ENCODE data around the gene PROCR.
A peak's percentile ranks its signal among the peaks of the same experiment; 100 is the strongest.
"Not testable (repeated sequence)": the region's sequence is repeated elsewhere in the genome, so short reads cannot be mapped to it uniquely, and the experiment has no call there.

PROCR gene

GRCh38 chr20:35165221-35166185 lies 6.4 kb upstream of the PROCR start:
- DNase-seq: no peak

- DNase-seq: no peak
Measured at GRCh38 chr20:35166242-35166830, 5.5 kb upstream of the PROCR start.

- no peak for DNase-seq
Measured at GRCh38 chr20:35167787-35168186, 4.1 kb upstream of the PROCR start.

- DNase-seq: not testable (repeated sequence)
Measured at GRCh38 chr20:35168701-35169409, 3.0 kb upstream of the PROCR start.

GRCh38 chr20:35171438-35171752 lies 477 bp upstream of the PROCR start:
- DNase-seq: no peak

DNA sequence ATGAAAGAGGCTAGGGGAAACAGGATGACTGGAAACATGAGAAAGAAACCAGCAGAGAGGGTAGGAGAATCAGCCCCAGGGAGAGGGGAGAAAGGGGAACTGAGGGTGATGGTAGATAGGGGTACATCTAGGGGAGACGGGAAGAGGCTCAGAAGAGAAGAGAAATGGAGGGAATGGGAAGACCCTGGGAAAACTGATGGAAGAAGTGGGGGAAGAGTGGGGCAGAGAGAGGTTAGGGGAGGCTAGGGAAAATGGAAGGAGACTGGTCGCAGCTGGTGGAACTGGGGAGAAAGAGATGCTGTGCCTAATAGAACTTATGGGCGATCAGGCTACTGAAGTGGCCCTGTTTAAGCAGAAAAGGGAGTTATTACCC lies 548 bp downstream of the PROCR start:
- no peak for DNase-seq

GRCh38 chr20:35173576-35174192 lies 1.8 kb downstream of the PROCR start:
- no peak for DNase-seq

DNA sequence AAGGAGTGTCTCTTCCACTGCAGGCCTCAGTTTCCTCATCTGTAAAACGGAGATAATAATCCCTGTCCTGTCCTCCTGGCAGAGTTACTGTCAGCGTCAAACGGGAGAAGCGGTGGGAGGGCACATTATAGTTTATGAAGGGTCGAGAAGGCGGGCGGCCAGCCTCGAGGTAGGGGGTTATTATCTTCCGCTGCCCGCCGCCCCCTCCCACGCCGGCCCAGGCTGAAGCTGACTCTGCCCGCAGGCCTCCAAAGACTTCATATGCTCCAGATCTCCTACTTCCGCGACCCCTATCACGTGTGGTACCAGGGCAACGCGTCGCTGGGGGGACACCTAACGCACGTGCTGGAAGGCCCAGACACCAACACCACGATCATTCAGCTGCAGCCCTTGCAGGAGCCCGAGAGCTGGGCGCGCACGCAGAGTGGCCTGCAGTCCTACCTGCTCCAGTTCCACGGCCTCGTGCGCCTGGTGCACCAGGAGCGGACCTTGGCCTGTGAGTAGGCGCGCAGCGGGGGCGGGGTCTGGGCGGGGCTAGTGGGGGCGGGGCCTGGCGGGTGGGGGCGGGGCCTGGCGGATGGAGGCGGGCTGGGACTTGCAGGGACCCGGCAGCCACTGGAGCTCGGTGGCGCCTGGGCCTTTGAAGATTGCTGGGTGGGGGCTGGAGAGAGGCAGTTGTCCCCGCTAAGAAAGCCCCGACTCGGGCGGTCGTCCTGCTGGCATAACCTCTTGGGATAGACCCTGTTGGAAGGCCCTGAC lies 2.8 kb downstream of the PROCR start:
- DNase-seq: peak; percentile 69

GRCh38 chr20:35176132-35176531 lies 4.3 kb downstream of the PROCR start:
- DNase-seq: no peak

DNA sequence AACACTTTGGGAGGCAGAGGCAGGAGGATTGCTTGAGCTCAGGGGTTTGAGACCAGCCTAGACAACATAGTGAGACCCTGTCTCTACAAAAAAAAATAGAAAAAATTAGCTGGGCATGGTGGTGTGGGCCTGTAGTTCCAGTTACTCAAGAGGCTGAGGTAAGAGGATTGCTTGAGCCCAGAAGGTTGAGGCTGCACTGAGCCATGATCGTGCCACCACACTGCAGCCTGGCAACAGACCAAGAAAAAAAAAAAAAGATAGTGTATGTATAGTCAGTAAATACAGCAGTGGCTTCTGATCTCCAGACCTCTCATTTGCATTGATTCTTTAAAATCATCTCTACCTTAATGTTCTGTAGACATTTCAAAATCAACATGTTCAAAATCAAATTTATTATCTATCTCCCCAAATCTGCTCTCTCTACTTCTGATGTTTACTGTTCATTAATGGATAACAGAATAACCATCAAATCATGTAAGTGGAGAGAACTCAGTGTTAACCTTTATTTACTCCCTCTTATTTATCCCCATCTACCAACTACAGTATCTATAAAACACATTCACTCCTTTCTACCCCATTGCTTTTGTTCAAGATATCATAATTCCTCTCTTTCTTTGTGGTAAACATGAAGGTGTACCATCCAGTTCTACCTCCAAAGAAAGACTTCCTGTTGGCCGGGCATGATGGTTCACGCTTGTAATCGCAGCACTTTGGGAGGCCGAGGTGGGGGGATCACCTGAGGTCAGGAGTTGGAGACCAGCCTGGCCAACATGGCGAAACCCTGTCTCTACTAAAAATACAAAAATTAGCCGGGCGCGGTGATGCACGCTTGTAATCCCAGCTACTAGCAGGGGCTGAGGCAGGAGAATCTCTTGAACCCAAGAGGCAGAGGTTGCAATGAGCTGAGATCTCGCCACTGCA lies 7.7 kb downstream of the PROCR start:
- no peak for DNase-seq

DNA sequence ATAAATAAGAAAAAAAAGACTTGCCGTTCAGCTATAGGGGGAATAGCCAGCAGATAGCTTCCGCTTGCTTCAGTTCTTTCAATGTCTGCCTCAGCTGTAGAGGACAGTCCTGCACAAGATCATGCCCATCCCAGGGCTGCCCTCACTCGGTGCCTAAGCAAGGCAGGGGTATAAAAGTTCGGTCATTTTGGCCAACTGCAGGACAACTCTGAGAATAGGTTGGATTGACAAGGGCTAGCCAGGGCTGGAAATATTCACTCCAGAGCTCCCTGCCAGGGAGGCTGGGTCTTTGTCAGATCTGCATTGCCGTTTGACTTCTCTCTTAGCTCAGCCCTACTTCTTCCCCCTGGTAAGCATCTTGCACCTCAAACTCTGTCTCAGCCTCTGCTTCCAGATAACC lies 8.4 kb downstream of the PROCR start:
- DNase-seq: no peak

GRCh38 chr20:35181731-35182130 lies 9.9 kb downstream of the PROCR start:
- no peak for DNase-seq

DNA sequence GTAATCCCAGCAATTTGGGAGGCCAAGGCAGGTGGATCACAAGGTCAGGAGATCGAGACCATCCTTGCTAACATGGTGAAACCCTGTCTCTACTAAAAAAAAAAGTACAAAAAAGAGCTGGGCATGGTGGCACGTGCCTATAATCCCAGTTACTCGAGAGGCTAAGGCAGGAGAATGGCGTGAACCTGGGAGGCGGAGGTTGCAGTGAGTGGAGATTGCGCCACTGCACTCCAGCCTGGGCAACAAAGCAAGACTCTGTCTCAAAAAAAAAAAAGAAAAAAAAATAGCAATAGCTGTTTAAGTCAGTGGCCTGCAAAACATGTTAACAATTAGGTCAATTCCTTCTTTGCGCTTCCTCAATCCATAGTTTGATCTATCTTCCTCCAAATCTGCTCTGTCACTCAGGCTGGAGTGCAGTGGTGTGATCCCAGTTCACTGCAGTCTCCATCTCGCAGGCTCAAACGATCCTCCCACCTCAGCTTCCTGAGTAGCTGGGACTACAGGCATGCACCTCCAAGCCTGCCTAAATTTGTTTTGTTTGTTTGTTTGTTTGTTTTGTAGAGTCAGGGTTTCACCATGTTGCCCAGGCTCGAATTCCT lies 14.9 kb downstream of the PROCR start:
- not testable (repeated sequence) for DNase-seq

DNA sequence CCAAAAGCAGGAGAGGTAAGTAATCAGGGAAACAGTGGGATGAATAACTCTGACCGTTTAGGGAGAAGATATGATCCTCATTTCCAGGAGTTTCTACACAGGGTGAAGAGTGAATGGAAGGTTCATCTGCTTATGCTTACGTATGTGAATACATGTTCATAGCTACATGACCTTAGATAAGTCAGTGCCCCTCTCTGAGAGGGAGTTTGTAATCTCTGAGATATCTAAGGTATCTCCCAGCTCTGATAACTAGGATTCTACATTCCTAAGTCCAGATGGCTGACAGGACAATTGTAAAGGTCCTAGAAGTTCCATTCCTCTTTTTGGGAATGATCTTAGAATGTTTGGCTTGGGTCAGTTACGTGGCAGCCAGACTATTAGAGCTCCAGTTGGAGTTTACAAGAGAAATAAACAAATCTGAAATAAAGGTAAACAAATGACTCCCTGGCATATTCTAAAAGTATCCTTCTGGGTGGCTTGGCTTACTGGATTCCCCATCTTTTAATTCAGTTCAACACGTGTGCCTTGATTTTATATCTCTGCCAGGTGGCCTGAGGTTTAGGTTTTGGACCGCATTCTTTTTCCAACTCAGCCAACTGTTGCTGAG lies 15.8 kb downstream of the PROCR start:
- no peak for DNase-seq

DNA sequence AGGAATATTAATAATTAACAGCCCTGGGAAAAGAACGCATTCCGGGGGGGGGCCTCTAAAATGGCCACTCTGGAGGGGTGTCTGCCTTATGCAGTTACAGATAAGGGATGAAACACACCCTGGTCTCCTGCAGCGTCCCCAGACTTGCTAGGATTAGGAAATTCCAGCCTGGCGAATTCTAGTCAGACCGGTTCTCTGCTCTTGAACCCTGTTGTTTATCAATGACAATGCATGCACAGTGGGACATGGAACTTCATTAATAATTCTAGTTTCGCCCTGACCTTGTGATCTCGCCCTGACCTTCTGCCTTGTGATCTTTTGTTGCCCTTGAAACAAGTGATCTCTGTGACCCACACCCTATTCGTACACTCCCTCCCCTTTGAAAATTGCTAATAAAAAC lies 17.4 kb downstream of the PROCR start:
- DNase-seq: not testable (repeated sequence)

- DNase-seq: no peak
Measured at GRCh38 chr20:35190556-35190955, 18.7 kb downstream of the PROCR start.

GRCh38 chr20:35191419-35192117 lies 19.7 kb downstream of the PROCR start:
- DNase-seq: no peak

DNA sequence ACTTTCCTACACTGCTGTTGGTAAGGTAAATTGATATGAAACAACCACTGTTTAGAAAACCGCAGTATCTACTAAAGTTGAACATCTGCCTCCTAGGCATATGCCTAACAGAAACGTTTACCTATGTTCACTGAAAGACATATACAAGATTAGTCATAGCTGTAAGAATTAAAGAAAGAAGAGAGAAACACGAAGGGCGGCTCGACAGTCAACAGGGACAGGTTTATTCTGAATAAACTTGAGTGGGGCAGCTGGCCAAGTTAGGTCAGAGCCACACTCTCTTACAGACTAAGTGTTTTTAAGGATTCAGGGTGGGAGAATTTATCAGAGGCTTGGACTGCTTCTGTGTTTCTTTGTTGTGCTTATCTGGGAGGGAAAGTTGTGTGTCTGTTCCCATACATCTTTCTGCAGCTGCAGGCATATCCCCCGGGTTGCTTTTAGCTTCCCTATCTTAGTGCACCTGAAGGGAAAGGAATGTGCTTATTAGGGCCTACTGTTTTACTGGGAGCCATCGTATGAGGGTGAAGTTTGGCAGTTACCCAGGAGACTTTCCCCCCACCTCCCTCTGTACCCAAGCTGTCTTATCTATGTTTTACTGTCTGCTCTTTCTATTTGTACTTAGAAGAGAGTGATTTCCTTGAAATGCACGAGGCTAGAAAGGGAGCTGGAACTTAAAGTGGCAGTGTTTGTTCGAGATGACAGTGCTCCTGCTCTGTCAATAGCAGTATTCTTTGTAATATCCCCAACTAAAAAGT lies 20.4 kb downstream of the PROCR start:
- peak; percentile 58 for DNase-seq
